Spleen (tissue), 7 donors: ENCODE results near the gene GLRX3.

Source experiments
- CTCF ChIP-seq, 11 experiments: fragments of 200-600 bp in 7 of 11; fragments of 450-650 bp in 4 of 11; sonication (generic) in 4 of 11; IDR thresholded peaks in 8 of 11; conservative IDR thresholded peaks in 3 of 11; 1 replicate in 7 of 11; 2 replicates in 4 of 11; pipeline versions ENCODE4 v1.4.0 to v1.8.0; 2016 to 2021; ENCODE audit warnings: antibody characterized with exemption in 11 of 11, inconsistent platforms in 4 of 11, mild to moderate bottlenecking in 1 of 11
- POLR2A ChIP-seq, 3 donors: fragments of 450-650 bp; IDR thresholded peaks; one replicate each; pipeline ENCODE4 v1.5.1; 2017; ENCODE audit warnings: antibody characterized with exemption in 3 of 3, mild to moderate bottlenecking in 1 of 3
- POLR2AphosphoS5 ChIP-seq, 3 donors: sonication (generic); formaldehyde crosslinking; IDR thresholded peaks; one replicate each; pipeline ENCODE4 v1.5.1; 2017; ENCODE audit warnings: antibody characterized with exemption in 3 of 3
- donor health status: DM: no; HTN: no; CAD: no; lungs with moderate emphysema.
- donor health status: DM: no; HTN: no; CAD: no.
- donor health status: DM: no; HTN: no; CAD: no.

- TF ChIP-seq POLR2AphosphoS5 (IDR thresholded peaks at IDR 0.05) (no peak), POLR2A (IDR thresholded peaks at IDR 0.05) (no peak), CTCF (IDR thresholded peaks at IDR 0.05 in 8 of 11, conservative IDR thresholded peaks at IDR 0.05 in 3 of 11) (no peak)
Observed at GRCh38 chr10:130105724-130106123, 30.5 kb upstream of the GLRX3 start.
